Measurements from ENCODE around the gene NCS1.

Gene NCS1

DNA sequence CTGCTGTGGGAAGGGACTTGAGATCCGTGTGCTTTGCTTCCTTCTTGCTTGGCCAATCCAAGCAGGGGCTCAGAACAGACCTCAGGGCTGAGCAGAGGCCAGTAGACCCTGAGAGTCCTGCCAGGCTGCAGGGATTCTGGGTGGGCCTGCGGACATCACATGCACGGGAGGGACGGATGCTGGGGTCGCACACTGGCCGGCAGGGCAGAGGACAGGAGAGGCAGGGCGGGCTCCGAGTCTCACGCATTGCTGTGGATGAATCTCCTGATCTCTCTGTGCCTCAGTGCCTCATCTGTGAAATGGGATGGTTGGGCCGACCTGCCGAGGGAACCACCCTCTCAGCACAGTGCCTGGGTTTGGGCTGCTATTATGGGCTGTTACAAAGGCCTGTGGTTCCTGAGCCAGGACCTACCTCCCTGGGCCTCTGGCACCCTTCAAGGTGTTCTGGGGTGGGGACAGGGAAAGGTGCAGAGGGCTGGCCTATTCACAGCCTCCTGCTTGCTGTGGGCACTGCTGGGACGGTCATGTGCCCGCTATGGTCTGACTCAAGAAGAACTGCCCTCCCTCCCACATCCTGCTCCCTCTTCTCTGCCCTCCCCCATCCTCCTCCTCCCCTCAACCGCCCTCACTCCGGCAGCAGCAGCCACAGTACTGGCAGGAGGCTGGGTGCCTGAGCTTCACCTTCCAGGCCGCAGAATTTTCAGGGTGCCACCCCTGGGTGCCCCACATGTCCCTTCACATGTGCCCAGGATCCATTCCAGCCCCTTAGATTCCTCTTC is 43.3 kb downstream of the NCS1 start:
- no peak for DNase-seq

DNA sequence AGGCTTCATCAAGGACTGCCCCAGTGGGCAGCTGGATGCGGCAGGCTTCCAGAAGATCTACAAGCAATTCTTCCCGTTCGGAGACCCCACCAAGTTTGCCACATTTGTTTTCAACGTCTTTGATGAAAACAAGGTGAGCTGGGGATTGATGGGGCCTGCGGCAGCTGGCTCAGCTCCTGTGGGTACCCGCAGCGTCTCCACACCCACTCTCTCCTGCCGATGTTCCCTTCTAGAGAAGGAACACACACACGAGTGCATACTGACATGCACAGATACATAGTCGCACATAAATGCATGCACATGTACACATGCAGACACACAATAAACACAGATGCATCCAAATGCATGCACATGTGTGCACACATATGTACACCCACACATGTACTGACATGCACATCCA is 45.6 kb downstream of the NCS1 start:
- no peak for DNase-seq

DNA sequence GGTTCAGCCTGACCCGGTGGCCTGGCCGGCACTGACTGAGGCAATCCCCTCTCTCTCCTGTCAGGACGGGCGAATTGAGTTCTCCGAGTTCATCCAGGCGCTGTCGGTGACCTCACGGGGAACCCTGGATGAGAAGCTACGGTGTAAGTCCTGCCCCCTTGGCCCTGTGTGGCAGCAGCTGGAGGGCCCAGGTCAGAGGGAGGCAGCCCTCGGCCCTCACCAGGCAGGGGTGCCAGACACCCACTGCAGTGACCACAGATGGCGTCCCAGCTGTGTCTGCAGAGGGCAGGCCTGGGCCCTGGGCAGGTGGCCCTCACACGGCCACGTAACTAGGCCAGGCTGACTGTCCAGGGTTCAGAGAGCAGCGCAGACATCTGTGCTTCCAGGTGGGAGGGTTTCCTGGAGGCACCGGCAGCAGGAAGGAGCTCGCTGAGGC is 47.5 kb downstream of the NCS1 start:
- DNase-seq, result no peak

DNA sequence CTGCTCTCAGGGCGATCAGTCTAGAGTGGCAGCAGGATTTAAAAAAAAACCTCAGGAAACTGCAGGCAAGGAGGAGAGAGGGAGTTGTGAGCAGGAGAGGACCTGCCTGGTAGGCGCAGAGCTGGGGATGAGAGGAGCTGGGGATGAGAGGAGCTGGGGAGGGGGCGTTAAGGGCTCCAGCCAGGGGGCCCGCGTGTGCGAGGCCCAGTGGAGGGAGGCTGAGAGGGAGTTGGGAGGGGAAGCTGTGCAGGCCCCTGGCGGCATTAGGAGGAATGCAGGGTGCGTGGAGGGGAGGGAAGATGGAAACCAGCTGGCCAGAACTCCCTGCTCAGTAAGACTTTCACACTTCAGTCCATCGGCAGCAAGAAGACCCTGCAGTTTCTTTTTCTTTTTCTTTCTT is 48.1 kb downstream of the NCS1 start:
- DNase-seq, result no peak

DNA sequence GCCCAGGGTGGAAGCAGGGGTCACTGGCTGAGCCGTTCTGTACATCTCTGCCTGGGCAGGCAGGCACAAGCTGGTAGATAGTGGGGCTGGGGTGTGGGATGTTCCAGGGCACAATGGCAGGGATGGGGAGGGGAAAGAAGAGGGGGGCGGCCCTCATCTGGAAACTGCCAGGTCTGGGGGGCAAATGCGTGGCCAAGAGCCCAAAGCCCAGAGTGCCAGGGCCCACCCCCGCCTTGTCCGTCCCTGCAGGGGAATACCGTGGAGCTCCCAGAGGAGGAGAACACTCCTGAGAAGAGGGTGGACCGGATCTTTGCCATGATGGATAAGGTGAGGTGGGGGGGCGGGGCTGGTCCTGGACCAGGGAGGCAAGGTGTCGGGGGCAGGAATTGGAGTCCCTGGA is 50.6 kb downstream of the NCS1 start:
- no peak for DNase-seq

DNA sequence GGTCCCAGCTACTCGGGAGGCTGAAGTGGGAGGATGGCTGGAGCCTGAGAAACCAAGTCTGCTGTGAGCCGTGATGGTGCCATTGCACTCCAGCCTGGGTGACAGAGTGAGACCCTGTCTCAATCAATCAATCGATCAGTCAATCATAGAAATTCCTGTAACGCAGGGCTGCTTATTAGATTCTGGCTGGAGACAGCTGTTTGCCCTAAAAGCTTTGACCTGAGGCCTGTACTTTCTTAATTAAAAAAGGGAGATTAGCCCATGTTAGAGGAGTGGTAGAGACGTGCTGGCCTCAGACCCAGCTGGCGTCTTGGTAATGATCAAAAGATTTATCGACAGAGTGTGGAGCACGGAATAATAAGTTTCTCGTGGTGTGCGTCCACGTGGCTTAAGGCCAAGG is 52.9 kb downstream of the NCS1 start:
- no peak for DNase-seq

DNA sequence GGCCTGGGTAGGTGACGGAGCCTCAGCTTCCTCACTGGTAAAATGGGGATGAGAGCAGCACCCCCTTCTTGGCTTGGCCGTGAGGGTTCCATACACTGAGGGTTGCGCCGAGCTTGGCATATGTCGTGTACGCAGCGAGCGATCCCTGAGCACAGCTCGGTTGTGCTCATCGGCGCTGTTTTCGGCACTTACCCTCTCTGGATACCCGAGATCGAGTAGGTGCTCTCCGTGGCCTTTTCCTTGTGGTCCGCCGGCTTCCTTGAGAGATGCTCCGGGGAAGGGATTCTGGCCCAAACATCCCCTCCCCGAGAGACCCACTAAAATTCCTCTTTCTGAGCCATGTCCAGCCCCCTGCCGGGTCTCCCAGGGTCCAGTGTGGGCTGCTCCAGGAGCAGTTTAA is 53.4 kb downstream of the NCS1 start:
- no peak for DNase-seq

DNA sequence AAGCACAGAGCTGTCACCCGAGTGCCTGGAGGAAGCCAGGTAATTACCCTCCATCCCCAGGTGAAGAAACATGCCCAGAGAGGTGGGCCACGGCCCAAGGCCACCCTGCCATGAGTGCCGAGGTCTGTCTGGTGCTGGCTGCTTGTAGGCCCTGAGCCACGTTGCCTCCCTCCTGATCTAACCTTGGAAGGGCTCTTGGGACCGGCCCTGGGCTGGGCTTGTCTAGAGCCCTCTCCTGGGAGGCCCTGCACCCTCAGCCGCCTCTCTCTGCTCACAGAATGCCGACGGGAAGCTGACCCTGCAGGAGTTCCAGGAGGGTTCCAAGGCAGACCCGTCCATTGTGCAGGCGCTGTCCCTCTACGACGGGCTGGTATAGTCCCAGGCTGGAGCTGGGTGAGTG is 53.9 kb downstream of the NCS1 start:
- DNase-seq, result no peak

DNA sequence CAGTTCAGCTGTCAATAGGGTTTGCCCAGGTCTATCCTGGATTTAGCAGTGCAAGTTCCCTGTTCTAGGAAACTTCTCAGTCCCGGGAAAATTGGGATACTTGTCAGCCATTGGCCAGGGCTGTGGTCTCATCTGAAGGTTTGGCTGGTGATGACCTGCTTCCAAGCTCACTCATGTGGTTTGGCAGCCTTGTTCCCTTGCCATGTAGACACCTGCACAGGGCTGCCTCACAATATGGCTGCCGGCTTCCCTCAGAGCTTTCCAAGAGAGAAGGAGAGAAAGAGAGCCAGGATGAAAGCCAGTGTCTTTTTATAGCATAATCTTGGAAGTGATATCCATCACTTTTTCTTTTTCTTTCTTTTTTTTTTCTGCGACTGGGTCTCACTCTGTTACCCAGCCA is 55.6 kb downstream of the NCS1 start:
- DNase-seq, result no peak

DNA sequence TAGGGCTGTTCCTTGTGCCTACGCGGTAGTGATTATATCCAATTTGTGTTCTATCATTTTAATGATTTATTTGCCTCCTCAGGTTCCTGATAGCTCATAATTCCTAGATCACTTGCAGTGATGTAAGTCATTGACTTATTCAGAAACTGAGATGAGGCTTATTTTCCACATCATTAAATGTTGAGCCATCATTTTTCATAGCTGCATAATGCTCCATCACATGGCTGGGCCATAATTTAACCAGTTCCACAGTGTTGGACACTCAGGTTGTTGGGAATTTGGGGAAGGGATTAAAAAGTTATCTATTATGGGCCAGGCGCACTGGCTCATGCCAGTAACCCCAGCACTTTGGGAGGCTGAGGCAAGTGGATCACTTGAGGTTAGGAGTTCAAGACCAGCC is 57.6 kb downstream of the NCS1 start:
- no peak for DNase-seq

DNA sequence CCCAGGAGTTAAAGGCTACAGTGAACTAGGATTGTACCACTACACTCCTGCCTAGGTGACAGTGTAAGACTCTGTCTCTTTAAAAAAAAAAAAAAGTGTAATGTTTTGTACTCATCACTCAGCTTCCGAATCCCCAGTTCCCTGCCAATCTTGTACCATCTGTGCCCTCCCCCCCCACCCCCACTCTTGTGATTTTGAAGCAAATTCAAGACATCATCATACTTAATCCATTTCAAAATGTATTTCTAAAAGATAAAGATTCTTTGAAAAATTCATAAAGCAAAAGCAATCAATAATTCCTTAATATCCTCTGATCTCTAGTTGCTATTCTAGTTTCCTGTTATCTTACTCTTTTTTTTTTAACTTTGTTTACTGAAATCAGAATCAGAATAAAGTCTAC is 58.4 kb downstream of the NCS1 start:
- DNase-seq, result no peak

DNA sequence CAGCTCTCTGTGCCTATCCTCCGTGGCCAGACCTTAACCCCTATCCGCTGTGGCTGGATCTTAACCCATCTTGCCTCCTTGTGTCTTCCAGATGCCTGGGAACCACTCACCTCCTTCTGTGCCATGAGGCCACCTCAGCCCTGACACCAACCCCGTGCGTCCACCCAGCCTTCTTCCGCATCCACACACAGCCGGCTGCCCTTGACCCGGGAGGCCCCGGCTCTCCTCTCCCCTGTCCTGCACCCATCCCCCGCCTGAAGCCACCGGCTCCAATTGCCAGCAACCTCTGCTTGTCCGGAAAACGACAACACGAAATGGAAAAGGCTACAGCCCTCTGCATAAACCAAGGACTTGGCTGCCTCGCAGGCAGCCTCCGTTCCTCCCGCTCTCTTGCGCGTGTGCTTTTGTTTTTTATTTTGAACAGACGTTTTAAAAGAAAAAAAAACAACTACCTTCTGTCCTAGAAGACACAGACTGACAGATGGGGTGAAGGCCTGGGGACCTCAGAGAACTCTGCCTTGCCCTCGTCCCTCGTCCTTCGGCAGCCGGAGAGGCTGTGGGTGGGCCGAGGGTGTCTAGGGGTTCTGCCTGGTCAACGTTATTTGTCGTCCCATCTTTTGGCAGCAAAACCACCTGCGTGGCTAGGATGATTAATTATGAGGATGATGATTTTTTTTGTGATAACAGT is 60.8 kb downstream of the NCS1 start:
- DNase-seq, result no peak

DNA sequence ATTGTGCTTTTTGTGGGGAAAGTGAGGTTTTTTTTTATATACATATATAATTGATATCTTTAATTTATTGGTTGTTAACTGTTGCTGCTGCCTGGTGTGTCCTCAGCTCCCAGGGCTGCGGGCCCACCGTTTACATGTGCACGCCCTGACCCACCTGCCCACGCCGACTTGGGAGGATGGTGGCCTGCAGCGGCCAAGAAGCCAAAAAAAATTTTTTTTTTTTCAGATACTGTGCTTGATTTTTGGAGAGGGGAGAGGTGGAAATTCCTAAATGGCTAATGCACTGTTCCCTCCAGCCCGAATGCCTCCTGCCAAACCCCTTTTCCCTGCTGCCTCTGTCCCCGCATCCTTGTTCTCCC is 61.4 kb downstream of the NCS1 start:
- no peak for DNase-seq

DNA sequence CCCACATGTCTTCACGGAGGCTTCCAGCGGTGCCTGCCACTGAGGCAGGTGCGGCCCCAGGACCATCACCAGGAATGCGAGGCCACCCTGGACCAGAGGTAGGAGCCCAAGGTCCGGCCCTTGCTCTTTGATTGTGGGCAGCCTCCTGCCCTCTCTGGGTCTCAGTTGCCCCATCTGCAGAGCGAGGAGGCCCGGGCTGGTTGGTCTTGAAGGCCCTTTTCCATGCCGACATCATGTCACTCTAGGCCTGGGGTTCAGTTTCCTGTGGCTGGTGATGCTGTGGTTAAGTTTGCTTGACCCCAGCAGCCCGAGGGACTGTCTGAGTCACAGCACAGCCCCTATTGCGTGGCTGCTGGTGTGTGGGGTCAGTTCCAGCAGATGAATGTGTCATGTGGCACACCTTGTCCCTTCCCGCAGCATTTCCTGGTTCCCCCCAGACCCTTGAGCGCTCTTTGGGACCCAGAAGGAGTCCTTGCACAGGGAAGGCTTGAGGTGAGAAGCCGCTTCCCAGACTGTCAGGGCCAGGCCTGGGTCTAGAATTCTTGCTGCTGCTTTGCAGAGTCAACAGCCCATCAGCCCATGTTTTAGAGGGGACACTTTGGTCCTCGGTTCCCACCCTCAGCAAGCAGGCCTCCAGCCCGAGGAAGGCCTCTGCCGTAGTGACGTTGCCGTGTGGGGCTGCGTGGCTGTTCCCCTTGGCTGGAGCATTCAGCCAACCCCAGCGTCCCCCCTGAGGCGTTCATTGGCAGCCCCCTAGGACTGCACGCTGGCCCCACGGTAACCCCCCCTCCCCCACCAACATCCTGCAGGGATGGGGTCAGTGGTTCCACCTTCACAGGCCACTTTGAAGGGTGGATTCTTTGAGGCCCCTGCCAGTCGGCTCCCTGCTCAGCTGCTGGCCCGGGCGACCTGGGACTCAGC is 62.4 kb downstream of the NCS1 start:
- DNase-seq, result no peak

DNA sequence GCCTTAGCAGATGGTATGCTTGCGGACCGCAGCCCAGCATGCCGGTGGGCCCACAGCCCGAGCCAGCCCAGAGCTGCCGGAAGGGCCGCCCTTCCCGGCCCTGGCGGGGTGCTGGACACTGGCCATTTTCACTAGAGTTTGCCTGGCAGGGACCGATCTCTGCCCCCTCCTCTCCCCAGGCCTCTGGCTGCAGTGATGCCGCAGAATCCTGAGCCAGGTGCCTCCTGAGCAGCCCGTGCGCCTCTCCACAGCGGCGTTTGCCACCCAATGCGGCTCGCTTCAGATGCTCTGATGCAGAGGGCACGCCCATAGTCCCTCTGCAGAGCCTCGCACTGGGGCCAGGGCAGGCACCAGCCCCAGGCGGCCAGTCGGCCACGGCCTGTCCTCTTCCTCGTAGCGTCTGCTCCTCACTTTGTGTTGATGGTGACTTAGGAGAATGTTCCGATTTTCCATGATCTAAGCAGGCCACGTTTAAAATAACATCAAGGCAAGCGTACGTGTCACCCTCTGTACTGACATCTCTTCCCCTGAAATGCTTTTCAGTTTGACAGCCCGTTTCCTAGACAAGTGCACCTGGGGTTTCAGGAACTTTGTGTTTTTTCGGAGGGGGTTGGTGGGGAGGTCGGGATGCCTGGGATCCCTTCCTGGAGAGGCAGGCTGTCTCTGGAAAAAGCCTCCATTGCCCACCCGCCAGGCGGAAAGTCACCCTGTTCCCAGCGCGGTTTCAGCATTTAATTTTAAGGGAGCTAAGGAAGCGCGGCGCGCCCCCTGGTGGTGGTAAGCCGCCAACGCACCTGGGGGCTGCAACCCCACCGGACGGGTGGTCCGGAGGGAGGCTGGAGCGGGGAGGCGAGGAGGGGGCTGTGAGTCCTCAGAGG is 63.6 kb downstream of the NCS1 start:
- no peak for DNase-seq

DNA sequence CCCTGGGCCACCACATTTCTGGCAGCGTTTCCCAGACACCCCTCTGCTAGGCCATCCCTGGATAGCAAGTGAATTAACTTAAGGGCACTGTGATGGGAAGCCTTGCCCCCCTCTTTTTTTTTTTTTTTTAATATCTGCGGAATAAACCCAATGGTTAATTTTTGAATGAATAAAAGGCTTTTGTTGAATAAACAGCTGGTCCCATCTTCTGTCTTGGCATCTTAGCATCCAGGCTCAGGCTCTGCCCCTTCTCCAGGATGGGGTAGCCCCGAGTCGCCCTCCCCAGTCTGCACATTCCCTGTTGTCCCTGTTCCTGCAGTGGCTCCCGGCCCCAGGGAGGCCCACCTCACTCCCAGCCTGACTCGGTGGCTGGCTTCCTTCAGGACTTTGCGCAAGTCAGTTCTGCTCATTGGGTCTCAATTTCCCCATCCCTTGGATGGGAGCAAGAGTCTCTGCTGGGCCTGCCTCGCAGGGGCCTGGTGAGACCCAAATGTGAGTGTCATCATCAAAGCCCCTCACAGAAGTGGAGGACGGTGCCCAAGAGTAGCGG is 64.3 kb downstream of the NCS1 start:
- no peak for DNase-seq

DNA sequence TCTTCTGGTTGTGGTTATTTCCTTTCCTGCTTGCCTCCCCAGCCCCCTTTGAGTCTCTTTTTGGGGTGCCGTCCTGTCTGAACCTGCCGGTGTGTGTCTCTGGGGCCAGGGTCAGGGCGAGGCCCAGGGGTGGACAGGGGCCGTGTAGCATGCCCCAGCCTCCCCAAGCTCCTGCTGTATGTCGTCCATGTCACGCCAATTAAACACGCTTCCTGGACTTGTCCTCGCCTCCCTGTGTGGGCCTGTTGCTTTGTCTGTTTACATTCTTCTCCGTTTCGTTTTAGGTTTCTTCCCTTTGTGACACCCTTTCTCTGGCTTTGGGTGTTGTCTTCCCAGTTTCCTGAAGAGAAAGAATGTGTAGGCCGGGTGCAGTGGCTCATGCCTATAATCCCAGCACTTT is 64.9 kb downstream of the NCS1 start:
- DNase-seq, result no peak

DNA sequence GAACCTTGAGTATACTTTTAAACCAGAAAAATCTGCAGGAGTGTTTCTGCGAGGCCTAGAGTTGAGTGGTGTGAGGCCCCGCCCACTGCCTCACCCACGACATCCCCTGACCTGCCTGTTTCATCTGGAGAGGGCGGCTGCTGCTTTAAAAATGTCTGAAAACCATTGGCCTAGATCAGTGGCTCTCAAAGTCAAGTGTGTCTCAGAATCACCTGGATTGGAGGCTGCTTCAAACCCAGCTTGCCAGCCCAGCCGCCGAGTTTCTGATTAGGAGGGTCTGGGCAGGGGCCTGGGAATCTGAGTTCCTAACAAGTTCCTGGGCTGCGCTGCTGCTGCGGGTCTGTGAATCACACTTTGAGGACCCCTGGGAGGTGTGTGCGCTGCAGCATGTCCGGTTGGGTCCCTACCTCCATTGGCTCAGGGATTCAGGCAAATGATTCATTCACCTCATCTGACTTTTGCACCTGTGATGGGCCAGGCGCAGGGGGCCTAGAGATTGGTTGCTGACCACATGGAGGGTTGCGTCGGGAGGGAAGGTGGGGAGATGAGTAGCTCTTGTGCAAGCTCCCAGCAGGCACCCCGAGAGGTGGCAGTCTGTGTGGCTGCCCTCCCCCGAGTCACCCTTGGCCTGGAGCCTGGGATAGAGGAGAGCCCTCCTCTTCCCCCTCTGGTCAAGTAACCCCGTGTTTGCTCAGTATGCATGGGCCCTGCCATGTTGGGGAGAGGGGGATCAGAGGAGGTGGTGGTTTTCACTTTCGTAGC is 65.7 kb downstream of the NCS1 start:
- DNase-seq, result no peak

DNA sequence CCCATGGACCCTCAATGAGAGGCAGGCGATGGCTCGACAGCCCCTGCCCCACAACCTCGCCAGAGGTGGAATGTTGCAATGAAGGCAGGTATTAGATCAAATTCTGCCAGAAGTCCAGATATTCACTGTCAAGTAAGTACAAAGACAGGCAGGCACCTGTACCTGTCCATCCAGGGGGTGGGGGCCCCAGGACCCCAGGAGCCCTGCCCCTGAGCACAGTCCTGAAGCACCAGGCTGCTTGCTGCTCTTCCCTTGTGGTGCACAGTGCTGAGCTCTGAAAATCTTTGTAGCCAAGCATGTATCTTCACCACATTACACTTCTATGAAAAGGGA is 67.1 kb downstream of the NCS1 start:
- DNase-seq, result no peak

DNA sequence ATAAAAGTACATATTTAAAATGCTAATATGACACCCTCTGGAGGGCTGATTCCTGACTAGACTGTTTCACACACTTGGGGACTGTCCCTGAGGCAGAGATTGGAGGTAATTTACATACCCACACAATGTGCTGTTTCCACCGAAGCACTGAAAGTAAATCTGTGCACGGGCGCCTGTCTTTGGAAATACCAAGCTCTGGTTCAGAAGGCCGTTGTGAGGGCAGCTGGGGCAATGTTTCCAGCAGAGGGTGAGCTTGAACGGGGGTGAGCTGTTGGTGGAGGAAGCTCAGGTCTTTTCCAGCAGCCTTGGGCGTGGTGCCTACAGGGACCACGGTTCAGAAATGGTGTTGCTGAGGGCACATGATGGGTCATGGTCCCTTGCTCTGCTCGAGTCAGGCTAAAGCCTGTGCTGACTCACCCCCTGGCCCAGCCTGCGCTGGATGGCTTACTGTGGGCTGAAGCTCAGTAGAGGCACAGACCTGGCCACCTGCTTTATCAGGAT is 67.6 kb downstream of the NCS1 start:
- no peak for DNase-seq

DNA sequence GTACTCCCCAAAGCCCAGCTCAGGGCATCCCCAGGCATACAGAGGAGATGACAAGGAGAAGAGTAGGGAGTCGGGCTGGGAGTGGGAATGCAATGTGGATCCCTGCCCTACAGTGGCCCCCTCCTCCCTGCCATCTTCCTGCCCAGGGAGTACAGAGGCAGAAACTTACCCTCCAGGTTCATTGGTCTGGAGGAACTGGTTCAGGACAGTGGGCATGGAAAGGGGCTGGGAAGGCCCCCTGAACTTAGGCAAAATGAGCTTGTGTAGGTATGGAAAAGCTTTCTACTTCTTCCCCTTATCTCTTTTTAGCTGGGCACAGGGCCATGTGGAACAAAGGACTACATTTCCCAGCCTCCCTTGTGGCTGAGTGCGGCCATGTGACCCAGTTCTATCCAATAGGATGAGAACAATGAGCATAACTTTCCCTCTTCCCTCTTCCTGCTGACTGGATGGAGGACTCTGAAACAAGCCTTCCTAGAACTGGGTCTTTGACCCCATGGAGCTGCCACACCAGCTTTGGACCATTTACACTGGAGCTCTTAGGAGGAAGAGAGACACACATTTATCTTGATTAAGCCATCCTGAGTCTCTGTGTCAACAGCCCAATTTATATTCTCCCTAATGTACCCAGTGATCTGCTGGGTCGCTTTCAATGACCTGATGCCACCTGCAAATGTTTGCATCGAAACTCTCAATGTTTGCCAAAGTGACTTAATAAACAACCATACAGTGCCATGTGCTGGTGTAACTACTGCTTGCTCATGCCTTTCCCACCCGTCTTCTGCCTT is 68.4 kb downstream of the NCS1 start:
- DNase-seq, result peak in 1 of 2 experiments; percentile 71
